CD14-positive monocyte (primary cell): ENCODE data around the gene SLC4A1AP. TPM values are rescaled to one million over a fixed set of nuclear protein-coding genes. Genes with fewer than 3 reads are reported as not detected.

Experiments
- DNase-seq, 3 donors: peaks; one replicate each; pipeline ENCODE4 v3.0.0-alpha.2; 2011 to 2022
- H2AFZ ChIP-seq: 2 replicates; pipeline ENCODE4 v1.6.0; 2012; ENCODE audit warnings: mild to moderate bottlenecking, low read depth, low read length, inconsistent platforms; ENCODE audit not compliant: insufficient read depth, poor library complexity, severe bottlenecking
- H3K27ac ChIP-seq, 2 donors: 1 replicate in 1 of 2; 2 replicates in 1 of 2; pipeline ENCODE4 v1.5.1; 2012 to 2013; ENCODE audit warnings: low read length in 2 of 2, control low read depth in 1 of 2, inconsistent platforms in 1 of 2, low read depth in 1 of 2, mild to moderate bottlenecking in 1 of 2
- H3K27me3 ChIP-seq, 2 donors: one replicate each; pipeline versions ENCODE4 v1.6.0 to v1.6.1; 2011 to 2013; ENCODE audit warnings: low read length in 2 of 2; ENCODE audit not compliant: control insufficient read depth in 2 of 2, insufficient read depth in 2 of 2
- H3K36me3 ChIP-seq, 2 donors: replicated peaks in 1 of 2; 1 replicate in 1 of 2; 2 replicates in 1 of 2; pipeline versions ENCODE4 v1.5.1 to v1.6.1; 2012 to 2013; ENCODE audit warnings: low read length in 2 of 2, control low read depth in 1 of 2, inconsistent platforms in 1 of 2, mild to moderate bottlenecking in 1 of 2; ENCODE audit not compliant: insufficient read depth in 2 of 2, control insufficient read depth in 1 of 2
- H3K4me1 ChIP-seq, 2 donors: 1 replicate in 1 of 2; 2 replicates in 1 of 2; pipeline versions ENCODE4 v1.5.1 to v1.6.1; 2012 to 2013; ENCODE audit warnings: low read length in 2 of 2, control low read depth in 1 of 2, inconsistent platforms in 1 of 2, mild to moderate bottlenecking in 1 of 2, moderate library complexity in 1 of 2; ENCODE audit not compliant: insufficient read depth in 2 of 2, control insufficient read depth in 1 of 2
- H3K4me2 ChIP-seq: replicated peaks from 2 replicates; pipeline ENCODE3; 2012; ENCODE audit warnings: low read length, moderate library complexity, mild to moderate bottlenecking; ENCODE audit not compliant: poor library complexity, severe bottlenecking; ENCODE audit errors: extremely low read depth
- H3K4me3 ChIP-seq, 3 experiments: fragments of 200-600 bp in 1 of 3; sonication (generic) in 1 of 3; replicated peaks in 1 of 3; 1 replicate in 2 of 3; 2 replicates in 1 of 3; pipeline ENCODE4 v1.5.1; 2011 to 2013; ENCODE audit warnings: low read length in 3 of 3, mild to moderate bottlenecking in 3 of 3, control low read depth in 2 of 3, low read depth in 2 of 3, inconsistent platforms in 1 of 3, moderate library complexity in 1 of 3
- H3K79me2 ChIP-seq: 2 replicates; pipeline ENCODE4 v1.6.0; 2012; ENCODE audit warnings: mild to moderate bottlenecking, control low read depth, inconsistent platforms, low read length, moderate library complexity; ENCODE audit not compliant: insufficient read depth
- H3K9ac ChIP-seq: 2 replicates; pipeline ENCODE4 v1.6.0; 2017; ENCODE audit warnings: low read length, mild to moderate bottlenecking; ENCODE audit not compliant: insufficient read depth, poor library complexity, severe bottlenecking
- H3K9me3 ChIP-seq, 2 donors: replicated peaks in 1 of 2; 1 replicate in 1 of 2; 2 replicates in 1 of 2; pipeline versions ENCODE4 v1.5.1 to v1.6.1; 2012 to 2013; ENCODE audit warnings: low read length in 2 of 2, control low read depth in 1 of 2; ENCODE audit not compliant: control insufficient read depth in 1 of 2, insufficient read depth in 1 of 2
- H4K20me1 ChIP-seq: 2 replicates; pipeline ENCODE4 v1.6.0; 2012; ENCODE audit warnings: mild to moderate bottlenecking, low read length, control low read depth, moderate library complexity; ENCODE audit not compliant: insufficient read depth
- H3K27ac Mint-ChIP-seq, 7 donors: one replicate each; pipeline ENCODE4 v1.8.0; 2020; ENCODE audit warnings: mild to moderate bottlenecking in 7 of 7, mixed read lengths in 7 of 7, moderate library complexity in 6 of 7, inconsistent platforms in 2 of 7
- H3K27me3 Mint-ChIP-seq, 3 donors: one replicate each; pipeline ENCODE4 v1.8.0; 2021 to 2022; ENCODE audit warnings: low read depth in 3 of 3, mild to moderate bottlenecking in 3 of 3, mixed read lengths in 3 of 3, moderate library complexity in 3 of 3, inconsistent platforms in 1 of 3
- H3K36me3 Mint-ChIP-seq, 2 donors: one replicate each; pipeline ENCODE4 v1.8.0; 2020; ENCODE audit warnings: mixed read lengths in 2 of 2, inconsistent platforms in 1 of 2, mild to moderate bottlenecking in 1 of 2
- H3K4me1 Mint-ChIP-seq: one replicate; pipeline ENCODE4 v1.8.0; 2020; ENCODE audit warnings: mild to moderate bottlenecking, mixed read lengths
- H3K4me3 Mint-ChIP-seq, 2 donors: one replicate each; pipeline ENCODE4 v1.8.0; 2020; ENCODE audit warnings: mild to moderate bottlenecking in 2 of 2, mixed read lengths in 2 of 2, moderate library complexity in 1 of 2
- H3K9me3 Mint-ChIP-seq, 7 donors: one replicate each; pipeline ENCODE4 v1.8.0; 2020 to 2022; ENCODE audit warnings: mixed read lengths in 7 of 7, mild to moderate bottlenecking in 6 of 7, moderate library complexity in 6 of 7, inconsistent platforms in 2 of 7
- CTCF ChIP-seq: fragments of 200-600 bp; IDR thresholded peaks from one replicate; pipeline ENCODE4 v1.8.0; 2022; ENCODE audit warnings: antibody characterized with exemption, mild to moderate bottlenecking
- WGBS: methylation state at CpG from one replicate; pipeline ENCODE4 v1.1.5; 2013; ENCODE audit warnings: missing lambda C conversion rate; ENCODE audit not compliant: insufficient coverage; 5-methylcytosine and 5-hydroxymethylcytosine counted together
- intact Hi-C, 2 donors: fragments of 100-400 bp; cut with micrococcal nuclease; formaldehyde crosslinking; loops; one replicate each; pipeline versions ENCODE4 v1.15.0 to v1.15.1; 2023
- polyA plus RNA-seq, 3 donors: library from polyadenylated mRNA; depleted of rRNA in 1 of 3; unstranded in 2 of 3; stranded (reverse) in 1 of 3; fragments of 300-500 nt in 2 of 3; fragments of >200 nt in 1 of 3; fragmentation: Illumina TruSeq in 2 of 3; gene quantifications; 1 replicate in 2 of 3; 2 replicates in 1 of 3; pipeline ENCODE4 v1.2.3, GENCODE V29; 2012 to 2021

The SLC4A1AP gene
- polyA plus RNA-seq, 3 donors: 12.7 to 24.9 (median 18.3) TPM

DNA sequence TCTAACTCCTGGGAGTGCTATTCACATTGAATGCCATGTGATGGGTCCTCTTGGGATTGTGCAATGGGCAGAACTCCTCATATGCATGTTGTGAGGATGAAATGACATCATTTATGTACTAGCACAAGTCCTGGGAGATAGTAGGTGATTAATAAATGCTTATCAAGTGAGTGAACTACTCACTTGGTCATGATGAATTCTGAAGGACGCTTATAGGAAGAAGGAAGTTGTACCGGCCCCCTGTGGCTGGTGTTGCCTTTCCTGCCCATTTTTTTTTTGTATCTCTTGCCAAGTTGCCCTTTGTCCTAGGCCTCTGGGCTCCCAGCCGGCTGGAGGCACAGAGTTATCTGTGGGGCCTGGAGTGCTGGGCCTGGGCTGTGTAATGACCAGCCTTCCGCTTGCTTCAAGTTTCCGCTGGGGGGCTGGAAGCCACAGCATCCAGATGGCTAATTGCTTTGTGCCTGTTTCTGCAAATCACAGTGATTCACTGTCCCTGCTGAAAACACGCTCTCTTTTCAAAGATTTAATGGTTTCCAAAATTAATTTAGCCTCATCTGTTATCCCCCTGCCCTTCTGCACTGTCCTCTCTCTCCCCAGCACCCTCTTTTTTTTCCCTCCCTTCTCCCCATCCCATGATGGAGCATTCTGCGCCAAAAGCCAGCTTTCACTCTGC, 74.1 kb downstream of the SLC4A1AP start:
- H3K4me3 Mint-ChIP-seq: no peak overlapping the region

More for the DNA sequence above, 74.1 kb downstream of the SLC4A1AP start:
- H3K36me3 Mint-ChIP-seq: no peaks in the 10 kb centered on the region
- Histone ChIP-seq H4K20me1 (no peaks in the 10 kb centered on the region), H3K4me2 (no peak overlapping the region), H3K4me3 (no peak overlapping the region), H3K9ac (no peak overlapping the region), H3K9me3 (peaks cover 0 to 5% of the 10 kb centered on the region in 2 donors), H3K36me3 (no peaks in the 10 kb centered on the region), H3K4me1 (peaks cover 15 to 24% of the 10 kb centered on the region in 2 donors), H3K79me2 (no peaks in the 10 kb centered on the region), H2AFZ (peak overlapping the region; percentile 47), H3K27ac (no peak overlapping the region), H3K27me3 (no peaks in the 10 kb centered on the region)
- H3K27me3 Mint-ChIP-seq: peaks cover 4 to 11% (median 4%) of the 10 kb centered on the region in 3 donors
- TF ChIP-seq CTCF: no peak
- no peak overlapping the region for H3K27ac Mint-ChIP-seq
- 58% methylated on average over 6 of the region's 7 CpGs for WGBS
- peak in 2 of 3 donors; percentile 16 to 55 for DNase-seq
- H3K4me1 Mint-ChIP-seq: peaks cover 21% of the 10 kb centered on the region
- peaks cover 2 to 12% (median 6%) of the 10 kb centered on the region in 7 donors for H3K9me3 Mint-ChIP-seq
- intact Hi-C loops: no loop called here
